HL-60 (cell line): ENCODE data around the gene WASL.

Experiments
- CTCF ChIP-seq: IDR thresholded peaks from one replicate; pipeline ENCODE4 v1.5.1; 2011; ENCODE audit warnings: low read length, control low read depth, inconsistent platforms; ENCODE audit not compliant: insufficient read depth
- POLR2AphosphoS5 ChIP-seq: IDR thresholded peaks from 2 replicates; pipeline ENCODE4 v1.6.1; 2012; ENCODE audit warnings: low read depth
- REST ChIP-seq: IDR thresholded peaks from 2 replicates; pipeline ENCODE4 v1.6.1; 2012; ENCODE audit warnings: low read depth; ENCODE audit not compliant: insufficient replicate concordance
- SPI1 ChIP-seq: IDR thresholded peaks from 2 replicates; pipeline ENCODE4 v1.6.1; 2012; ENCODE audit warnings: low read depth, mild to moderate bottlenecking, borderline replicate concordance

- no peak for TF ChIP-seq CTCF
- no peak for TF ChIP-seq SPI1
- no peak for TF ChIP-seq POLR2AphosphoS5
- no peak for TF ChIP-seq REST
Observed at GRCh38 chr7:123789817-123790216, 41.0 kb upstream of the WASL start.
